GM12878 (cell line): ENCODE measurements around the gene KIAA0825.

ENCODE experiments used
- BRCA1 ChIP-seq: IDR thresholded peaks from 2 replicates; pipeline ENCODE4 v1.6.1; 2011; ENCODE audit warnings: low read depth, low read length, improper control_type of control experiment
- CTCF ChIP-seq, 3 experiments: IDR thresholded peaks in 2 of 3; conservative IDR thresholded peaks in 1 of 3; 2 replicates each; pipeline ENCODE4 v1.5.1; 2011; ENCODE audit warnings: low read depth in 3 of 3, low read length in 3 of 3, mild to moderate bottlenecking in 3 of 3, control low read depth in 2 of 3, moderate library complexity in 2 of 3, inconsistent platforms in 1 of 3, mixed read lengths in 1 of 3; ENCODE audit not compliant: control insufficient read depth in 2 of 3, insufficient read depth in 1 of 3; ENCODE audit errors: extremely low read depth in 1 of 3
- JUND ChIP-seq: IDR thresholded peaks from 2 replicates; pipeline ENCODE4 v1.6.1; 2012; ENCODE audit warnings: low read depth, mild to moderate bottlenecking, low read length, improper control_type of control experiment, moderate library complexity
- LARP7 ChIP-seq: fragments of 450-650 bp; IDR thresholded peaks from 2 replicates; pipeline ENCODE4 v1.6.1; 2017; ENCODE audit warnings: mild to moderate bottlenecking
- MEF2A ChIP-seq: IDR thresholded peaks from 2 replicates; pipeline ENCODE4 v1.6.1; 2011; ENCODE audit warnings: low read depth, mild to moderate bottlenecking, low read length, moderate library complexity; ENCODE audit not compliant: insufficient read depth
- PML ChIP-seq: IDR thresholded peaks from 2 replicates; pipeline ENCODE4 v1.6.1; 2012; ENCODE audit warnings: low read length, inconsistent platforms
- POLR2AphosphoS5 ChIP-seq: IDR thresholded peaks from 2 replicates; pipeline ENCODE4 v1.6.1; 2011; ENCODE audit warnings: mild to moderate bottlenecking, low read length, inconsistent platforms
- SIN3A ChIP-seq: IDR thresholded peaks from 2 replicates; pipeline ENCODE4 v1.6.1; 2012; ENCODE audit warnings: low read depth, low read length, improper control_type of control experiment
- USF2 ChIP-seq: IDR thresholded peaks from 2 replicates; pipeline ENCODE4 v1.6.1; 2011; ENCODE audit warnings: low read depth, low read length, improper control_type of control experiment, borderline replicate concordance

- TF ChIP-seq CTCF (IDR thresholded peaks at IDR 0.05 in 2 of 3, conservative IDR thresholded peaks at IDR 0.05 in 1 of 3; ENCODE audit: control insufficient read depth in 2 of 3, extremely low read depth in 1 of 3, insufficient read depth in 1 of 3, low read depth in 3 of 3, low read length in 3 of 3) (no peak), JUND (no peak), BRCA1 (no peak), USF2 (no peak), LARP7 (no peak), MEF2A (no peak), PML (no peak), SIN3A (no peak), POLR2AphosphoS5 (no peak)
Measured at GRCh38 chr5:94228791-94229190, 389.6 kb downstream of the KIAA0825 start.
